ENCODE data around the gene KRTAP10-1. TPM values are rescaled to one million over a fixed set of nuclear protein-coding genes. Genes with fewer than 3 reads are reported as not detected.
A peak's percentile ranks its signal among the peaks of the same experiment; 100 is the strongest.

Gene KRTAP10-1
- total and polyA plus RNA-seq, 2 of the 13 experiments (the other 11 are each of a cell fraction or from before 2014, with no cell fraction given): not detected

GRCh38 chr21:44517175-44517899 lies 22.7 kb downstream of the KRTAP10-1 start (continued):
- no peak for TF ChIP-seq SP140L (CRISPR knock-in tag; IDR thresholded peaks at IDR 0.05; ENCODE audit: borderline replicate concordance)
- peak; percentile 35; the same call in 1 of the 2 replicates for TF ChIP-seq ELF1 (CRISPR knock-in tag; IDR thresholded peaks at IDR 0.05)
- no peak for TF ChIP-seq PCBP1 (IDR thresholded peaks at IDR 0.05; ENCODE audit: borderline replicate concordance, low read depth, low read length)
- TF ChIP-seq, protein P1, sequence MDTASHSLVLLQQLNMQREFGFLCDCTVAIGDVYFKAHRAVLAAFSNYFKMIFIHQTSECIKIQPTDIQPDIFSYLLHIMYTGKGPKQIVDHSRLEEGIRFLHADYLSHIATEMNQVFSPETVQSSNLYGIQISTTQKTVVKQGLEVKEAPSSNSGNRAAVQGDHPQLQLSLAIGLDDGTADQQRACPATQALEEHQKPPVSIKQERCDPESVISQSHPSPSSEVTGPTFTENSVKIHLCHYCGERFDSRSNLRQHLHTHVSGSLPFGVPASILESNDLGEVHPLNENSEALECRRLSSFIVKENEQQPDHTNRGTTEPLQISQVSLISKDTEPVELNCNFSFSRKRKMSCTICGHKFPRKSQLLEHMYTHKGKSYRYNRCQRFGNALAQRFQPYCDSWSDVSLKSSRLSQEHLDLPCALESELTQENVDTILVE (CRISPR knock-in tag; IDR thresholded peaks at IDR 0.05): 0 out of 2 replicates have a peak, but pooled peaks have one; percentile 14
- TF ChIP-seq YEATS2 (CRISPR knock-in tag; IDR thresholded peaks at IDR 0.05; ENCODE audit: borderline replicate concordance): peak; percentile 69; the same call in 1 of the 2 replicates
- no peak for TF ChIP-seq ZNF713 (CRISPR knock-in tag; IDR thresholded peaks at IDR 0.05)
- no peak; the same call in 1 of the 2 replicates for TF ChIP-seq SP2 (CRISPR knock-in tag; IDR thresholded peaks at IDR 0.05)
- peak; percentile 49; the same call in 1 of the 2 replicates for TF ChIP-seq GABPB1 (CRISPR knock-in tag; IDR thresholded peaks at IDR 0.05)
- TF ChIP-seq ZBTB14 (CRISPR knock-in tag; IDR thresholded peaks at IDR 0.05): no peak
- no peak for TF ChIP-seq GABPA (IDR thresholded peaks at IDR 0.05; ENCODE audit: low read depth, low read length)
- TF ChIP-seq GABPA (CRISPR knock-in tag; IDR thresholded peaks at IDR 0.05; ENCODE audit: low read depth): 0 out of 2 replicates have a peak, but pooled peaks have one; percentile 39
- TF ChIP-seq NAIF1 (CRISPR knock-in tag; IDR thresholded peaks at IDR 0.05; ENCODE audit: borderline replicate concordance): no peak
- TF ChIP-seq PRDM4 (CRISPR knock-in tag; IDR thresholded peaks at IDR 0.05; ENCODE audit: borderline replicate concordance): no peak
- TF ChIP-seq NCOA2 (CRISPR knock-in tag; IDR thresholded peaks at IDR 0.05): peak; percentile 7; the same call in 1 of the 2 replicates
- TF ChIP-seq KLF9 (CRISPR knock-in tag; IDR thresholded peaks at IDR 0.05; ENCODE audit: low read depth): no peak
- TF ChIP-seq NFYB (CRISPR knock-in tag; IDR thresholded peaks at IDR 0.05): peak; percentile 88
- TF ChIP-seq, protein P2, sequence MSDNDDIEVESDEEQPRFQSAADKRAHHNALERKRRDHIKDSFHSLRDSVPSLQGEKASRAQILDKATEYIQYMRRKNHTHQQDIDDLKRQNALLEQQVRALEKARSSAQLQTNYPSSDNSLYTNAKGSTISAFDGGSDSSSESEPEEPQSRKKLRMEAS (IDR thresholded peaks at IDR 0.05): peak; percentile 66
- TF ChIP-seq SIN3A (IDR thresholded peaks at IDR 0.05; ENCODE audit: borderline replicate concordance, low read depth, low read length): no peak
- TF ChIP-seq ZNF460 (CRISPR knock-in tag; IDR thresholded peaks at IDR 0.05; ENCODE audit: borderline replicate concordance): no peak
- TF ChIP-seq KMT2B (CRISPR knock-in tag; IDR thresholded peaks at IDR 0.05): peak; percentile 39; the same call in 1 of the 2 replicates
- no peak for TF ChIP-seq MAF1 (CRISPR knock-in tag; IDR thresholded peaks at IDR 0.05; ENCODE audit: borderline replicate concordance)
- TF ChIP-seq MXD4 (CRISPR knock-in tag; IDR thresholded peaks at IDR 0.05): peak; percentile 67; the same call in 1 of the 2 replicates
- peak; percentile 90 for TF ChIP-seq ARNTL (CRISPR knock-in tag; IDR thresholded peaks at IDR 0.05)
- peak; percentile 18 for TF ChIP-seq YY1 (IDR thresholded peaks at IDR 0.05; ENCODE audit: insufficient read depth, insufficient replicate concordance, low read depth, low read length)
- peak; percentile 44 for TF ChIP-seq TEAD3 (CRISPR knock-in tag; optimal IDR thresholded peaks at IDR 0.05; ENCODE audit: borderline replicate concordance)
- no peak for TF ChIP-seq FOXK2 (IDR thresholded peaks at IDR 0.05)

Data from HepG2 (cell line).